Measurements from ENCODE around the gene NRIP1. TPM values are rescaled to one million over a fixed set of nuclear protein-coding genes. Genes with fewer than 3 reads are reported as not detected.

The NRIP1 gene
- polyA plus RNA-seq, 1 donor = 44.5 TPM

DNA sequence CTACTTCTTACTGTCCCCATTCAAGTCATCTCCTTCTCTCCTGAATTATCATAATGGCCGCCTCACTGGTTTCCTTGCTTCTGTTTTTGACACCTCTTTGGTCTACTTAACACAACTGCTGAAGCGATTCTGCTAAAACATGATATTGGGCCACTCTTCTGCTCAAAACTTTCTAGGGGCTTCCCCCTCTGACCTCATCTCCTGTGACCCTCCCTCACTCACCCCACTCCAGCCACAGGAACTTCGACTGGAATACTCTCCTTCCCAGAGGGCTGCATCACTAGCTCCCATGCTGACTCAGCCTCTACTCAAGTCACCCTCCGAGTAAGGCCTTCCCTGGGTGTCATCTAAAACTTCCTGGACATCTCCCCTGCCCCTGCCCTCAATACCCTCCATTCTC is 35.7 kb downstream of the NRIP1 start:
- Histone ChIP-seq H3K27me3 (ENCODE audit: control insufficient read depth, insufficient read depth, low read length) (no peaks in the 10 kb centered on the region), H3K9me3 (ENCODE audit: control insufficient read depth, low read depth, low read length) (no peaks in the 10 kb centered on the region), H3K4me3 (ENCODE audit: low read length) (no peak overlapping the region), H3K4me1 (ENCODE audit: control insufficient read depth, insufficient read depth, low read length) (no peaks in the 10 kb centered on the region), H3K36me3 (ENCODE audit: control insufficient read depth, insufficient read depth, low read length) (peaks cover 4% of the 10 kb centered on the region), H3K27ac (ENCODE audit: low read length) (no peak overlapping the region)
- no peak for DNase-seq
- 100% methylated on average over 1 of the region's 4 CpGs for WGBS (ENCODE audit: insufficient coverage, low lambda C conversion rate)

DNA sequence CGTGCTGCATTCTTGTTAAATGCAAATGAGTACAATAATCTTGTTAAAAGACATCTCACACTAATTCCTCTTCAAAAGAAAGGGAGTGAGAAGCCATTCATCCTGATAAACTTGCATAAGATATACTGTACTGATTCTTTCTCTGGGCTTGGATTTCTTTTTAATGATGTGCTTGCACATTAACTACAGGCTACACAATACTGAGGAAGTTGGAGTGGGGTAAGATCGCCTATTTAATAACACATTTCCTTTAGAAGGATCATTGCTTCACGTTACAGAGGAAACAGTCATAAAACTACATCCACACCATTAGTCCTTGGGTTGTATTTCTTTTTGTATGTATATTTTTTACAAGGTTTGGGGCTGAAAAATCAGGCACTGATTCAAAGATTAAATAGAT is 36.6 kb downstream of the NRIP1 start:
- Histone ChIP-seq H3K9me3 (ENCODE audit: control insufficient read depth, low read depth, low read length) (no peaks in the 10 kb centered on the region), H3K4me1 (ENCODE audit: control insufficient read depth, insufficient read depth, low read length) (no peaks in the 10 kb centered on the region), H3K4me3 (ENCODE audit: low read length) (no peak overlapping the region), H3K36me3 (ENCODE audit: control insufficient read depth, insufficient read depth, low read length) (peaks cover 4% of the 10 kb centered on the region), H3K27ac (ENCODE audit: low read length) (no peak overlapping the region), H3K27me3 (ENCODE audit: control insufficient read depth, insufficient read depth, low read length) (no peaks in the 10 kb centered on the region)
- no CpG with 5 or more reads among the region's 3 CpGs for WGBS (ENCODE audit: insufficient coverage, low lambda C conversion rate)
- DNase-seq = no peak

DNA sequence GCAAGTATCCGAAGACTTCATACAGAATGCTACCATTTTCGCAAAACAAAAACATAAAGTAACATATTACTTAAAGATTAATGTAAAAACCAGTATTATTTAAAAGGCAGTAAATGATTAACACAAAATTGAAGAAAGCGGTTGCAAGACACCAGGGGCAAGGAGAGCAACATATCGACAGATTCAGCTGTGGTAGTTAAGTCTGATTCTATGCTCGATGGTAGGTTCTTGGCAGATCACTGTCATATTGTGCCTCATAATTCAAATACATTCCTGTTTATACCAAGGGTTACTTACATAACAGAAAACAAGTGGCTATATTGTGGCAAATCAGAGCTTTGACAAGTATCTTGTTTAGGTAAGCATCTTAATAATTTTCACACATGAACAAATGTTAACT is 37.7 kb downstream of the NRIP1 start:
- Histone ChIP-seq H3K4me3 (ENCODE audit: low read length) (no peak overlapping the region), H3K36me3 (ENCODE audit: control insufficient read depth, insufficient read depth, low read length) (peaks cover 4% of the 10 kb centered on the region), H3K4me1 (ENCODE audit: control insufficient read depth, insufficient read depth, low read length) (no peaks in the 10 kb centered on the region), H3K27ac (ENCODE audit: low read length) (no peak overlapping the region), H3K9me3 (ENCODE audit: control insufficient read depth, low read depth, low read length) (no peaks in the 10 kb centered on the region), H3K27me3 (ENCODE audit: control insufficient read depth, insufficient read depth, low read length) (no peaks in the 10 kb centered on the region)
- 72% methylated on average over 2 of the region's 5 CpGs for WGBS (ENCODE audit: insufficient coverage, low lambda C conversion rate)
- DNase-seq = no peak

DNA sequence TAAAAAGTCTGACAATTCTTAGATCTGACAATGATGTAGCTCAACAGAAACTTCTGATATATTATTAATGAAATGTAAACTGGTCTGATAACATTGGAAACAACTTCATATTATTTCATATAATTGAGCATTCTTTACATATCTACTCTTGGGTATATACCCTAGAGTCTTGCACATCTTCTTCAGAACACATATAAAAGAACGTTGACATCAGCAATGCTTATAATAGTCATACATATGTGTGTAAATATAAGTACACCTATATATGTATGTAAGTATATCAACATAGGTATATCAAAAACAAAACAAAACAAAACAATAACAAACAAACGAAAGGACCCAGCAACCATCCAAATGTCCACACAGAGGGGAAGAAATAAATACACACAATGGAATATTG is 38.4 kb downstream of the NRIP1 start:
- no peaks in the 10 kb centered on the region for H3K4me1 ChIP-seq (ENCODE audit: control insufficient read depth, insufficient read depth, low read length)
- WGBS (ENCODE audit: insufficient coverage, low lambda C conversion rate) = 85% methylated on average over 2 of the region's 2 CpGs

DNA sequence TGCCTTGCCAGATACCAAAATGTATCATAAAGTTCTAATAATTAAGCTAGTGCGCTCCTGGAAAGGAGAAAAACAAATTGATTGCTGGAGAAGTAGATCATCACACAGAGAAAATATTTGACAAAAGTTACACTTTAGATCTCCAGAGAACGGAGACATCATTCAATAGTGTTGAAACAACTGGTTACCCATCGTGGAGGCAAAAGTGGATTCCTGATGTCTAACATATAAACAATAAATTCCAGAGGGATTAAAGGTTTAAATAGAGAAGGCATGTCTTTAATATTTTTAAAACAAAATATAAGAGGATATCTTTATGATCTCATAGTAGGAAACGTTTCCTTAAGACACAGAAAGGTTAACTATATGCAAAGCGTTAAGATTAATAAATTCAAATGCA is 41.0 kb downstream of the NRIP1 start:
- H3K36me3 ChIP-seq (ENCODE audit: control insufficient read depth, insufficient read depth, low read length) = no peaks in the 10 kb centered on the region
- H3K4me1 ChIP-seq (ENCODE audit: control insufficient read depth, insufficient read depth, low read length) = no peaks in the 10 kb centered on the region
- H3K4me3 ChIP-seq (ENCODE audit: low read length) = no peak overlapping the region
- 100% methylated on average over 1 of the region's 5 CpGs for WGBS (ENCODE audit: insufficient coverage, low lambda C conversion rate)
- DNase-seq = no peak
- H3K27ac ChIP-seq (ENCODE audit: low read length) = no peak overlapping the region
- H3K27me3 ChIP-seq (ENCODE audit: control insufficient read depth, insufficient read depth, low read length) = no peaks in the 10 kb centered on the region
- H3K9me3 ChIP-seq (ENCODE audit: control insufficient read depth, low read depth, low read length) = no peaks in the 10 kb centered on the region

More for the DNA sequence above, 38.4 kb downstream of the NRIP1 start:
- H3K27ac ChIP-seq (ENCODE audit: low read length) = no peak overlapping the region
- no peak for DNase-seq
- peaks cover 3% of the 10 kb centered on the region for H3K36me3 ChIP-seq (ENCODE audit: control insufficient read depth, insufficient read depth, low read length)
- no peak overlapping the region for H3K4me3 ChIP-seq (ENCODE audit: low read length)
- no peaks in the 10 kb centered on the region for H3K27me3 ChIP-seq (ENCODE audit: control insufficient read depth, insufficient read depth, low read length)
- no peaks in the 10 kb centered on the region for H3K9me3 ChIP-seq (ENCODE audit: control insufficient read depth, low read depth, low read length)

- DNase-seq = no peak
- WGBS (ENCODE audit: insufficient coverage, low lambda C conversion rate) = 73% methylated on average over 2 of the region's 6 CpGs
- H3K36me3 ChIP-seq (ENCODE audit: control insufficient read depth, insufficient read depth, low read length) = no peaks in the 10 kb centered on the region
- H3K4me1 ChIP-seq (ENCODE audit: control insufficient read depth, insufficient read depth, low read length) = no peaks in the 10 kb centered on the region
- no peaks in the 10 kb centered on the region for H3K9me3 ChIP-seq (ENCODE audit: control insufficient read depth, low read depth, low read length)
- no peaks in the 10 kb centered on the region for H3K27me3 ChIP-seq (ENCODE audit: control insufficient read depth, insufficient read depth, low read length)
- no peak overlapping the region for H3K4me3 ChIP-seq (ENCODE audit: low read length)
- H3K27ac ChIP-seq (ENCODE audit: low read length) = no peak overlapping the region
These were observed 42.1 kb downstream of the NRIP1 start for GRCh38 chr21:15022608-15023261.

GRCh38 chr21:15020797-15021196 is 44.0 kb downstream of the NRIP1 start:
- Histone ChIP-seq H3K4me3 (ENCODE audit: low read length) (no peak overlapping the region), H3K4me1 (ENCODE audit: control insufficient read depth, insufficient read depth, low read length) (no peaks in the 10 kb centered on the region), H3K9me3 (ENCODE audit: control insufficient read depth, low read depth, low read length) (no peaks in the 10 kb centered on the region), H3K36me3 (ENCODE audit: control insufficient read depth, insufficient read depth, low read length) (peaks cover 2% of the 10 kb centered on the region), H3K27ac (ENCODE audit: low read length) (no peak overlapping the region), H3K27me3 (ENCODE audit: control insufficient read depth, insufficient read depth, low read length) (no peaks in the 10 kb centered on the region)
- no peak for DNase-seq

GRCh38 chr21:15018382-15018781 is 46.4 kb downstream of the NRIP1 start:
- H3K27me3 ChIP-seq (ENCODE audit: control insufficient read depth, insufficient read depth, low read length) = no peaks in the 10 kb centered on the region
- no peak for DNase-seq
- no peaks in the 10 kb centered on the region for H3K4me1 ChIP-seq (ENCODE audit: control insufficient read depth, insufficient read depth, low read length)
- no peaks in the 10 kb centered on the region for H3K9me3 ChIP-seq (ENCODE audit: control insufficient read depth, low read depth, low read length)
- 80% methylated on average over 1 of the region's 2 CpGs for WGBS (ENCODE audit: insufficient coverage, low lambda C conversion rate)
- H3K36me3 ChIP-seq (ENCODE audit: control insufficient read depth, insufficient read depth, low read length) = peaks cover 2% of the 10 kb centered on the region
- H3K4me3 ChIP-seq (ENCODE audit: low read length) = no peak overlapping the region
- no peak overlapping the region for H3K27ac ChIP-seq (ENCODE audit: low read length)

GRCh38 chr21:15015622-15016471 is 49.0 kb downstream of the NRIP1 start:
- WGBS (ENCODE audit: insufficient coverage, low lambda C conversion rate) = 86% methylated on average over 3 of the region's 5 CpGs

GRCh38 chr21:15014221-15014620 is 50.6 kb downstream of the NRIP1 start:
- Histone ChIP-seq H3K4me1 (ENCODE audit: control insufficient read depth, insufficient read depth, low read length) (no peaks in the 10 kb centered on the region), H3K27ac (ENCODE audit: low read length) (no peak overlapping the region), H3K4me3 (ENCODE audit: low read length) (no peak overlapping the region), H3K9me3 (ENCODE audit: control insufficient read depth, low read depth, low read length) (no peaks in the 10 kb centered on the region), H3K27me3 (ENCODE audit: control insufficient read depth, insufficient read depth, low read length) (no peaks in the 10 kb centered on the region), H3K36me3 (ENCODE audit: control insufficient read depth, insufficient read depth, low read length) (peaks cover 9% of the 10 kb centered on the region)
- no peak for DNase-seq
- 50% methylated on average over 1 of the region's 2 CpGs for WGBS (ENCODE audit: insufficient coverage, low lambda C conversion rate)

More at GRCh38 chr21:15015622-15016471, 49.0 kb downstream of the NRIP1 start:
- peaks cover 5% of the 10 kb centered on the region for H3K36me3 ChIP-seq (ENCODE audit: control insufficient read depth, insufficient read depth, low read length)
- H3K9me3 ChIP-seq (ENCODE audit: control insufficient read depth, low read depth, low read length) = no peaks in the 10 kb centered on the region
- H3K27ac ChIP-seq (ENCODE audit: low read length) = no peak overlapping the region
- no peaks in the 10 kb centered on the region for H3K4me1 ChIP-seq (ENCODE audit: control insufficient read depth, insufficient read depth, low read length)
- no peak overlapping the region for H3K4me3 ChIP-seq (ENCODE audit: low read length)
- no peaks in the 10 kb centered on the region for H3K27me3 ChIP-seq (ENCODE audit: control insufficient read depth, insufficient read depth, low read length)
- no peak for DNase-seq

Measured in large intestine (tissue), 3 donors.